ENCODE data around the gene IGFBP2.

IGFBP2 gene

GRCh38 chr2:216621292-216621691, 11.9 kb upstream of the IGFBP2 start:
- in situ Hi-C loops (cut with MboI; ENCODE audit: low sequenced_read_pairs, unreplicated experiment) = no loop called here
- TF ChIP-seq CTCF (IDR thresholded peaks at IDR 0.05; ENCODE audit: borderline replicate concordance, control extremely low read depth, extremely low read depth, insufficient read depth, missing control alignments) = no peak
- no peak for DNase-seq (ENCODE audit: low spot score)

- no peak for TF ChIP-seq CTCF (IDR thresholded peaks at IDR 0.05; ENCODE audit: borderline replicate concordance, control extremely low read depth, extremely low read depth, insufficient read depth, missing control alignments)
- DNase-seq (ENCODE audit: low spot score) = no peak
- in situ Hi-C loops (cut with MboI; ENCODE audit: low sequenced_read_pairs, unreplicated experiment) = no loop called here
Observed at GRCh38 chr2:216622526-216622925, 10.7 kb upstream of the IGFBP2 start.

DNA sequence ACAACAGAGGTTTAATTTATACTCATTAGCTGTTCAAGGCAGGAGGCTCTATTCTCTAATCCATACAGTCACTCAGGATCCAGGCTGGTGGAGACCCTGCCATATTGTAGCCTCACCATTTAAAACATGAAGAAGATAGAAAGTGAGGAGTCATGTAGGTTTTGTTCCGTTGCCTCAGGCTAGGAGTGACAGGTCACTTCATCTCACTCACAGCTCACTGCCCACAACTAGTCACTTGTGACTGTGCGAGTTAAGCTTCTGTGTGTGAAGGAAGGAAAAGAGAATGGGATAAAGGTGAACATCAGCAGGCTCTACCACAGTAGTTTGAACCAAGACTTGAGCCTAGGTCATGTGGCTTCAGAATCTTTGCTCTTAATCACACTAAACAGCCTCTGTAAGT, 9.0 kb upstream of the IGFBP2 start:
- no peak for DNase-seq (ENCODE audit: low spot score)
- in situ Hi-C loops (cut with MboI; ENCODE audit: low sequenced_read_pairs, unreplicated experiment) = no loop called here
- TF ChIP-seq CTCF (IDR thresholded peaks at IDR 0.05; ENCODE audit: borderline replicate concordance, control extremely low read depth, extremely low read depth, insufficient read depth, missing control alignments) = no peak

DNA sequence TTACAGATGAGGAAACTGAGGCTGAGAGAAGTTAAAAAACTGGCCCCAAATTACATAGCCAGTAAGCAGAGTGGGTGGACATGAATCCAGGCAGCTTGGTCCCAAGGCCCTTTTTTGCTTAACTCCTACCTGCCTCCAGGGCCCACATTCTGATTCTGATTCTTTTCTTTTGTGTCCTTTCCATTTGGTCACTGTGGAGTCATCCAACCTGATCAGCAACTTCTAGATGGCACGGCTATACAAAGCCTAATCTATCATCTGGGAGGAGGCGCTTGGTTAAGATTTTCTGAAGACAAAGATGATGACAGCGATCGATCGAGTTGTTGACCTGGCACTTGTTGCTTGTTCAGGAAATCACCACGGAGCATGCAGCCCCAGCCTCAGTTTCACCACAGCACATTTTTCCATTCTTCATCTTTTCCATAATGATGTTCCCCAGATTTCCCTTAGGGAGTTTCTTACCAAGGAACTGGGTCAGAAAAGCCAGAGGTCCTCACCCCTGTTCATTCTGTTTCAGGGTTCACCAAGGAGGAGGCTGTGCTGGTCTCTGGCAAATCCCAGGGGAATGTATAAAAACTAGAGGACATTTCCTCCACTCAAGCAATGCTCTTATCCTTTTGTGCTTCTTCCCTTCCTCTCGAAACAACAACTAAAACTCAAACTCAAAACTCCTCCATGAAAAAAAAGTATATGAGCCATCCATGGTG, 6.9 kb upstream of the IGFBP2 start:
- in situ Hi-C loops (cut with MboI; ENCODE audit: low sequenced_read_pairs, unreplicated experiment) = no loop called here
- no peak for DNase-seq (ENCODE audit: low spot score)
- TF ChIP-seq CTCF (IDR thresholded peaks at IDR 0.05; ENCODE audit: borderline replicate concordance, control extremely low read depth, extremely low read depth, insufficient read depth, missing control alignments) = no peak

DNA sequence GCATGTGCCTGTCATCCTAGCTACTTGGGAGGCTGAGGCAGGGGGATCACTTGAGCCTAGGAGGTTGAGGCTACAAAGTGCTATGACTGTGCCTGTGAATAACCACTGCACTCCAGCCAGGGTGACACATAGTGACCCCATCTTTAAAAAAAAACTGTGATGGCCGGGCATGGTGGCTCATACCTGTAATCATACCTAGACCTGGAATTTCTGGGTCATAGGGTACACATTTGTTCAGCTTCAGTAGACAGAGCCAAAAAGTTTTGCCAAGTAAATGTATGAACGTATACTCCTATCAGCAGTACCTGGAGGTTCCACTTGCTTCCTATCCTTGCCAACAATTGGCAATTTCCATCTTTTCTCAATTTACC, 6.4 kb upstream of the IGFBP2 start:
- no peak for DNase-seq (ENCODE audit: low spot score)
- in situ Hi-C loops (cut with MboI; ENCODE audit: low sequenced_read_pairs, unreplicated experiment) = no loop called here
- TF ChIP-seq CTCF (IDR thresholded peaks at IDR 0.05; ENCODE audit: borderline replicate concordance, control extremely low read depth, extremely low read depth, insufficient read depth, missing control alignments) = no peak

DNA sequence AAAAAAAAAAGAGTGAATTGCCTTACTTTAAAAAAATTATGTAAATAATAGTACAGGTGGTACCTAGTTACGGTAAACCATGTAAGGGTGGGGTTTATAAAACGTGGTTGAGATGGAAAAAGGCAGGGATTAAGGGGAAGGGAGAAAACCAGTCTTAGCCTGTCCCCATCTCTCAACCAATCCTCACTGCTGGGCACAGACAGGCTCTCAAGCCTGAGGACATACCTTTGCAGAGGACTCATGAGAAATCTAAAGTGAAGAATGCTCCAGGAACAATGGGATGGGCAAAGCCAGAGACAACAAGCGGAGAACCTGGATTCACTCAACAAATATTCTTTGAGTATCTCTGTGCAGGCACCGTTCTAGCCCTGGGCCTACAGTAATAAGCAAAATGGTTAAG, 3.4 kb upstream of the IGFBP2 start:
- DNase-seq (ENCODE audit: low spot score) = no peak
- in situ Hi-C loops (cut with MboI; ENCODE audit: low sequenced_read_pairs, unreplicated experiment) = no loop called here
- TF ChIP-seq CTCF (IDR thresholded peaks at IDR 0.05; ENCODE audit: borderline replicate concordance, control extremely low read depth, extremely low read depth, insufficient read depth, missing control alignments) = no peak
